22Rv1 (cell line): ENCODE results near the gene GID4.
A peak's percentile ranks its signal among the peaks of the same experiment; 100 is the strongest.

Source experiments
- H3K27ac ChIP-seq: fragments of 450-650 bp; 2 replicates; pipeline ENCODE4 v1.5.1; 2017
- ZFX ChIP-seq: fragments of 450-650 bp; IDR thresholded peaks from 2 replicates; pipeline ENCODE4 v1.6.1; 2017; ENCODE audit warnings: antibody characterized with exemption, borderline replicate concordance
- TF ChIP-seq, protein P1 (sequence below): fragments of 450-650 bp; IDR thresholded peaks from 2 replicates; pipeline ENCODE4 v1.5.1; 2017; ENCODE audit warnings: mild to moderate bottlenecking

GID4 gene

GRCh38 chr17:18035704-18036103 is 3.5 kb upstream of the GID4 start:
- TF ChIP-seq, protein P1, sequence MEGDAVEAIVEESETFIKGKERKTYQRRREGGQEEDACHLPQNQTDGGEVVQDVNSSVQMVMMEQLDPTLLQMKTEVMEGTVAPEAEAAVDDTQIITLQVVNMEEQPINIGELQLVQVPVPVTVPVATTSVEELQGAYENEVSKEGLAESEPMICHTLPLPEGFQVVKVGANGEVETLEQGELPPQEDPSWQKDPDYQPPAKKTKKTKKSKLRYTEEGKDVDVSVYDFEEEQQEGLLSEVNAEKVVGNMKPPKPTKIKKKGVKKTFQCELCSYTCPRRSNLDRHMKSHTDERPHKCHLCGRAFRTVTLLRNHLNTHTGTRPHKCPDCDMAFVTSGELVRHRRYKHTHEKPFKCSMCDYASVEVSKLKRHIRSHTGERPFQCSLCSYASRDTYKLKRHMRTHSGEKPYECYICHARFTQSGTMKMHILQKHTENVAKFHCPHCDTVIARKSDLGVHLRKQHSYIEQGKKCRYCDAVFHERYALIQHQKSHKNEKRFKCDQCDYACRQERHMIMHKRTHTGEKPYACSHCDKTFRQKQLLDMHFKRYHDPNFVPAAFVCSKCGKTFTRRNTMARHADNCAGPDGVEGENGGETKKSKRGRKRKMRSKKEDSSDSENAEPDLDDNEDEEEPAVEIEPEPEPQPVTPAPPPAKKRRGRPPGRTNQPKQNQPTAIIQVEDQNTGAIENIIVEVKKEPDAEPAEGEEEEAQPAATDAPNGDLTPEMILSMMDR, result no peak
- TF ChIP-seq ZFX, result no peak
- H3K27ac ChIP-seq, result no peak overlapping the region

- H3K27ac ChIP-seq, result no peak overlapping the region
- TF ChIP-seq ZFX, result no peak
- TF ChIP-seq, protein P1, result no peak
Observed at GRCh38 chr17:18037486-18037885, 1.7 kb upstream of the GID4 start.

DNA sequence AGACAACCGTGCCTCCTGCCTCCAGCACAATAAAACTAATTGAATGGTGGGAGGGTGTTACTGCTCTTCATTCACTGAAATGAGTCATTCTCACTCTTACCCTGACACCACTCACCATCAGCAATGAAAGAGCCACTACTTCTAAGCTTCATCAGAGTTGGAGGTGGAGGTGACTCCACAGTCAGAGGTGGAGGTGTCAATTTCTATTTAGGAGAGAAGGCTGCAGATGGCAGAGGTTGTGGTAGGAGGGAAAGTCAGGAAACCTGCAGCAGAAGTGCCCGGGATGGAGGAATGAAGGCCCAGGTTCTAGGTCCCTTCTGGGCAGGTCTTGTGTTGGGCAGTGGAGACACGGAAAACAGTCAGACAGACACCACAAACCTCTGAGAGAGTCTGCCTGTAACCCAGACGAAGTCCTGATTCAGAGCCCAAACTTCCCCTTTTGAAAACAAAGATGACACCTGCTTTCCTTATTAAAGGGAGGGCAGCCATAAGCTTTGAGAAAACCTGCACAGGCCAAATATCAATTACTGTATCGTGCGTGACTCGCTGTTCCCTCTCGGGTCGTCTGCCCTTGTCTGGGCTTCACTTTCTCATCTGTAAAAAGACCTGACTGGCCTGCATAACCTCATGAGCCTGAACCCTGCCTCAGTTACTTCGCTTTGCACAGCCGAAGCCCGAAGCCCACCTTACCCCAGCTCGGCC is 908 bp upstream of the GID4 start:
- peak overlapping the region; percentile 51 for H3K27ac ChIP-seq
- TF ChIP-seq, protein P1, result no peak
- no peak for TF ChIP-seq ZFX

GRCh38 chr17:18039535-18040260 is 490 bp downstream of the GID4 start:
- H3K27ac ChIP-seq, result peak overlapping the region; percentile 51
- no peak for TF ChIP-seq ZFX

GRCh38 chr17:18040261-18040858 is 1.2 kb downstream of the GID4 start:
- no peak for TF ChIP-seq ZFX
- TF ChIP-seq, protein P1, result no peak
- H3K27ac ChIP-seq, result peak overlapping the region; percentile 51; the same call in 1 of the 2 replicates

DNA sequence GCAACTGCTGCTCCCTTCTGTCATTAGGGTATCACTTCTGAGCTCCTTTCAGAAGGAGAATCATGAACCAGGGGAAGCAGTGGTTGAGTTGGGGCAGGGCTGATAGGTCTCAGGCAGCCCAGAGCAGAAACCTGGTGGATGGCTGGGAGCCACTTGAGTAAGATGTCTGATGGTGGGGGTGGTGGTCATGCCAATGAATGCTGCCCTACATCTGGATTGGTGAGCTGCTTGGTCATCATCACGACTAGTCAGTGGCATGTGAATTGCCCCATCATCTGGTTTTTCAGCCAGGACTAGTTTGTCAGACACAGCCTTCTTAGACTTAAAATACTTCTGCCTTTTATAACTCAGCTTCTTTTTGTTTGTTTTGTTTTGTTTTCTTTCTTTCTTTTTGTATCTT is 2.6 kb downstream of the GID4 start:
- no peak overlapping the region for H3K27ac ChIP-seq
- TF ChIP-seq, protein P1, result no peak
- TF ChIP-seq ZFX, result no peak

GRCh38 chr17:18042983-18043382 is 3.8 kb downstream of the GID4 start:
- no peak overlapping the region for H3K27ac ChIP-seq
- TF ChIP-seq, protein P1, result no peak
- TF ChIP-seq ZFX, result no peak
